ENCODE data around the gene CUL7. TPM values are rescaled to one million over a fixed set of nuclear protein-coding genes. Genes with fewer than 3 reads are reported as not detected.

The CUL7 gene
- polyA plus RNA-seq, 1 donor (not counting 4 experiments of a cell fraction or from before 2014, with no cell fraction given): 8.1 TPM

GRCh38 chr6:43040542-43041257 lies 13.0 kb downstream of the CUL7 start:
- Histone ChIP-seq H3K9me1 (ENCODE audit: control insufficient read depth, extremely low read depth, insufficient read depth, low read length) (no peaks in the 10 kb centered on the region), H3K4me3 (ENCODE audit: control insufficient read depth in 2 of 3, extremely low read depth in 1 of 3, insufficient read depth in 2 of 3, low read depth in 1 of 3, low read length in 3 of 3) (no peak overlapping the region), H3K79me2 (ENCODE audit: control insufficient read depth, insufficient read depth, low read length) (no peaks in the 10 kb centered on the region), H3K4me1 (ENCODE audit: control insufficient read depth, extremely low read depth, insufficient read depth, low read length) (no peaks in the 10 kb centered on the region), H3K36me3 (ENCODE audit: control insufficient read depth in 2 of 2, extremely low read depth in 1 of 2, insufficient read depth in 2 of 2, low read length in 2 of 2) (peaks cover 34 to 38% of the 10 kb centered on the region in 2 experiments), H3K9ac (ENCODE audit: control insufficient read depth, extremely low read depth, insufficient read depth, low read length) (no peak overlapping the region), H3K4me2 (ENCODE audit: control insufficient read depth, extremely low read depth, insufficient read depth, low read depth, low read length) (no peak overlapping the region), H3K27me3 (ENCODE audit: control insufficient read depth, extremely low read depth, insufficient read depth, low read length) (no peaks in the 10 kb centered on the region), H4K20me1 (ENCODE audit: control insufficient read depth, extremely low read depth, insufficient read depth, low read length) (no peaks in the 10 kb centered on the region), H3K9me3 (ENCODE audit: control insufficient read depth, low read depth, low read length) (no peaks in the 10 kb centered on the region), H3K27ac (ENCODE audit: control insufficient read depth, insufficient read depth, low read length) (no peak overlapping the region), H2AFZ (ENCODE audit: control insufficient read depth, low read length) (no peak overlapping the region)
- FAIRE-seq (no peak), DNase-seq (ENCODE audit: low read depth, low spot score) (no peak)
- dilution Hi-C loops (cut with MboI; ENCODE audit: extremely low pct_ligation_motif_present, low sequenced_read_pairs): no loop called here
- TF ChIP-seq EZH2 (IDR thresholded peaks at IDR 0.05; ENCODE audit: low read length) (no peak), CTCF (optimal IDR thresholded peaks at IDR 0.05 in 1 of 3, IDR thresholded peaks at IDR 0.05 in 1 of 3, conservative IDR thresholded peaks at IDR 0.05 in 1 of 3; ENCODE audit: extremely low read depth in 1 of 3, insufficient read depth in 2 of 3, low read length in 3 of 3) (no peak)

GRCh38 chr6:43038727-43039126 lies 14.9 kb downstream of the CUL7 start:
- Histone ChIP-seq H3K79me2 (ENCODE audit: control insufficient read depth, insufficient read depth, low read length) (no peaks in the 10 kb centered on the region), H3K27me3 (ENCODE audit: control insufficient read depth, extremely low read depth, insufficient read depth, low read length) (no peaks in the 10 kb centered on the region), H2AFZ (ENCODE audit: control insufficient read depth, low read length) (no peak overlapping the region), H3K9ac (ENCODE audit: control insufficient read depth, extremely low read depth, insufficient read depth, low read length) (no peak overlapping the region), H3K4me2 (ENCODE audit: control insufficient read depth, extremely low read depth, insufficient read depth, low read depth, low read length) (no peak overlapping the region), H3K36me3 (ENCODE audit: control insufficient read depth in 2 of 2, extremely low read depth in 1 of 2, insufficient read depth in 2 of 2, low read length in 2 of 2) (peaks cover 34 to 38% of the 10 kb centered on the region in 2 experiments), H3K4me1 (ENCODE audit: control insufficient read depth, extremely low read depth, insufficient read depth, low read length) (no peaks in the 10 kb centered on the region), H3K9me3 (ENCODE audit: control insufficient read depth, low read depth, low read length) (no peaks in the 10 kb centered on the region), H3K27ac (ENCODE audit: control insufficient read depth, insufficient read depth, low read length) (no peak overlapping the region), H3K9me1 (ENCODE audit: control insufficient read depth, extremely low read depth, insufficient read depth, low read length) (no peaks in the 10 kb centered on the region), H3K4me3 (ENCODE audit: control insufficient read depth in 2 of 3, extremely low read depth in 1 of 3, insufficient read depth in 2 of 3, low read depth in 1 of 3, low read length in 3 of 3) (no peak overlapping the region), H4K20me1 (ENCODE audit: control insufficient read depth, extremely low read depth, insufficient read depth, low read length) (no peaks in the 10 kb centered on the region)
- DNase-seq (ENCODE audit: low read depth, low spot score) (no peak), FAIRE-seq (no peak)
- dilution Hi-C loops (cut with MboI; ENCODE audit: extremely low pct_ligation_motif_present, low sequenced_read_pairs): no loop called here
- no peak for TF ChIP-seq CTCF (optimal IDR thresholded peaks at IDR 0.05 in 1 of 3, IDR thresholded peaks at IDR 0.05 in 1 of 3, conservative IDR thresholded peaks at IDR 0.05 in 1 of 3; ENCODE audit: extremely low read depth in 1 of 3, insufficient read depth in 2 of 3, low read length in 3 of 3)
- no peak for TF ChIP-seq EZH2 (IDR thresholded peaks at IDR 0.05; ENCODE audit: low read length)

Measured in keratinocyte (primary cell).